Hepatic stellate cell (primary cell): ENCODE data around the gene CIBAR2.
A peak's percentile ranks its signal among the peaks of the same experiment; 100 is the strongest.

Experiments
- DNase-seq: peaks from one replicate; pipeline ENCODE4 v3.0.0; 2011; ENCODE audit warnings: low spot score

CIBAR2 gene

GRCh38 chr16:85112364-85112763 lies at the start of gene CIBAR2:
TSS of gene CIBAR2 (minus strand) at chr16:85112472. CDS start at chr16:85112352, 120 bp downstream.
- DNase-seq, result no peak

GRCh38 chr16:85159179-85159980 lies 47.1 kb upstream of the CIBAR2 start:
- no peak for DNase-seq

- DNase-seq, result no peak
These were observed 46.5 kb upstream of the CIBAR2 start for GRCh38 chr16:85158743-85159178.

GRCh38 chr16:85157813-85158742 lies 45.8 kb upstream of the CIBAR2 start:
- no peak for DNase-seq

GRCh38 chr16:85157372-85157771 lies 45.1 kb upstream of the CIBAR2 start:
- DNase-seq, result no peak

GRCh38 chr16:85156869-85157268 lies 44.6 kb upstream of the CIBAR2 start:
- no peak for DNase-seq

GRCh38 chr16:85156440-85156839 lies 44.2 kb upstream of the CIBAR2 start:
- no peak for DNase-seq

GRCh38 chr16:85153656-85154091 lies 41.4 kb upstream of the CIBAR2 start:
- no peak for DNase-seq

GRCh38 chr16:85153046-85153445 lies 40.8 kb upstream of the CIBAR2 start:
- DNase-seq, result no peak

- DNase-seq, result no peak
These were observed 40.2 kb upstream of the CIBAR2 start for GRCh38 chr16:85152414-85153030.

- DNase-seq, result peak; percentile 91
These were observed 39.5 kb upstream of the CIBAR2 start for GRCh38 chr16:85151603-85152413.

- no peak for DNase-seq
These were observed 38.9 kb upstream of the CIBAR2 start for GRCh38 chr16:85151079-85151602.

- DNase-seq, result no peak
These were observed 38.2 kb upstream of the CIBAR2 start for GRCh38 chr16:85150331-85150940.

- DNase-seq, result no peak
These were observed 37.5 kb upstream of the CIBAR2 start for GRCh38 chr16:85149776-85150175.

- peak; percentile 59 for DNase-seq
These were observed 36.7 kb upstream of the CIBAR2 start for GRCh38 chr16:85148931-85149330.

- no peak for DNase-seq
These were observed 34.8 kb upstream of the CIBAR2 start for GRCh38 chr16:85146922-85147651.

GRCh38 chr16:85146532-85146797 lies 34.2 kb upstream of the CIBAR2 start:
- no peak for DNase-seq

- DNase-seq, result no peak
These were observed 33.7 kb upstream of the CIBAR2 start for GRCh38 chr16:85145734-85146531.

GRCh38 chr16:85145188-85145587 lies 32.9 kb upstream of the CIBAR2 start:
- DNase-seq, result no peak
